Trophoblast cell (in vitro differentiated cells and primary cell): Measurements from ENCODE around the gene GNB2.
"Not testable (repeated sequence)": the region's sequence is repeated elsewhere in the genome, so short reads cannot be mapped to it uniquely, and the experiment has no call there.

Source experiments
- DNase-seq, 2 donors: peaks; one replicate each; pipeline ENCODE4 v3.0.0-alpha.2; 2016
- H2AFZ ChIP-seq: 2 replicates; pipeline ENCODE4 v1.6.1; 2013; ENCODE audit warnings: low read length, moderate library complexity, mild to moderate bottlenecking; ENCODE audit not compliant: insufficient read depth, poor library complexity
- H2AK5ac ChIP-seq: 2 replicates; pipeline ENCODE4 v1.6.1; 2013; ENCODE audit warnings: mild to moderate bottlenecking, low read length
- H2BK120ac ChIP-seq: 2 replicates; pipeline ENCODE4 v1.6.1; 2013; ENCODE audit warnings: low read length, mild to moderate bottlenecking, moderate library complexity; ENCODE audit not compliant: insufficient read depth, poor library complexity
- H2BK12ac ChIP-seq: 2 replicates; pipeline ENCODE4 v1.6.1; 2013; ENCODE audit warnings: mild to moderate bottlenecking, low read length, moderate library complexity
- H2BK5ac ChIP-seq: 2 replicates; pipeline ENCODE4 v1.6.1; 2013; ENCODE audit warnings: low read length, low read depth, moderate library complexity, mild to moderate bottlenecking; ENCODE audit not compliant: poor library complexity
- H3K14ac ChIP-seq: 2 replicates; pipeline ENCODE4 v1.6.1; 2013; ENCODE audit warnings: mild to moderate bottlenecking, low read length
- H3K18ac ChIP-seq: 2 replicates; pipeline ENCODE4 v1.6.1; 2013; ENCODE audit warnings: mild to moderate bottlenecking, low read length
- H3K23ac ChIP-seq: 2 replicates; pipeline ENCODE4 v1.6.1; 2013; ENCODE audit warnings: low read length
- H3K27ac ChIP-seq: 2 replicates; pipeline ENCODE4 v1.5.1; 2013; ENCODE audit warnings: low read depth, mild to moderate bottlenecking, inconsistent platforms, low read length, moderate library complexity
- H3K27me3 ChIP-seq: 2 replicates; pipeline ENCODE4 v1.6.1; 2013; ENCODE audit warnings: inconsistent platforms, mild to moderate bottlenecking, low read length, moderate library complexity; ENCODE audit not compliant: insufficient read depth
- H3K36me3 ChIP-seq, 2 experiments: 1 replicate in 1 of 2; 2 replicates in 1 of 2; pipeline ENCODE4 v1.6.1; 2013; ENCODE audit warnings: low read length in 2 of 2, mild to moderate bottlenecking in 2 of 2, moderate library complexity in 1 of 2; ENCODE audit not compliant: insufficient read depth in 2 of 2, control insufficient read depth in 1 of 2
- H3K4ac ChIP-seq: 2 replicates; pipeline ENCODE4 v1.6.1; 2013; ENCODE audit warnings: low read depth, mild to moderate bottlenecking, low read length, moderate library complexity
- H3K4me1 ChIP-seq, 2 experiments: 1 replicate in 1 of 2; 2 replicates in 1 of 2; pipeline ENCODE4 v1.6.1; 2013; ENCODE audit warnings: low read length in 2 of 2, mild to moderate bottlenecking in 2 of 2, moderate library complexity in 1 of 2; ENCODE audit not compliant: insufficient read depth in 2 of 2, control insufficient read depth in 1 of 2
- H3K4me2 ChIP-seq: 2 replicates; pipeline ENCODE4 v1.6.1; 2013; ENCODE audit warnings: inconsistent platforms, mild to moderate bottlenecking, low read length, moderate library complexity
- H3K4me3 ChIP-seq: 2 replicates; pipeline ENCODE4 v1.5.1; 2013; ENCODE audit warnings: mild to moderate bottlenecking, low read depth, low read length, inconsistent platforms
- H3K79me1 ChIP-seq: one replicate; pipeline ENCODE4 v1.6.1; 2013; ENCODE audit warnings: low read length
- H3K79me2 ChIP-seq: 2 replicates; pipeline ENCODE4 v1.6.1; 2013; ENCODE audit warnings: low read length, mild to moderate bottlenecking; ENCODE audit not compliant: control insufficient read depth, insufficient read depth, poor library complexity
- H3K9ac ChIP-seq: 2 replicates; pipeline ENCODE4 v1.6.1; 2013; ENCODE audit warnings: mild to moderate bottlenecking, low read length
- H3K9me3 ChIP-seq: 2 replicates; pipeline ENCODE4 v1.6.1; 2013; ENCODE audit warnings: low read depth, mild to moderate bottlenecking, control low read depth, inconsistent platforms, low read length; ENCODE audit not compliant: insufficient read depth
- H4K12ac ChIP-seq: 2 replicates; pipeline ENCODE4 v1.6.1; 2013; ENCODE audit warnings: low read depth, mild to moderate bottlenecking, low read length, moderate library complexity
- H4K8ac ChIP-seq: 2 replicates; pipeline ENCODE4 v1.6.1; 2013; ENCODE audit warnings: low read depth, mild to moderate bottlenecking, low read length, moderate library complexity
- H4K91ac ChIP-seq: one replicate; pipeline ENCODE4 v1.6.1; 2013; ENCODE audit warnings: low read depth, mild to moderate bottlenecking, low read length, moderate library complexity
- WGBS: extraction: QIAGEN DNeasy Blood & Tissue Kit; methylation state at CpG from one replicate; pipeline ENCODE4 v1.1.7; 2013; ENCODE audit warnings: missing lambda C conversion rate; ENCODE audit not compliant: insufficient read length, insufficient coverage; ENCODE audit errors: extremely low coverage; 5-methylcytosine and 5-hydroxymethylcytosine counted together

Gene GNB2

GRCh38 chr7:100669106-100669505, 4.4 kb upstream of the GNB2 start:
- not testable (repeated sequence) for H2AK5ac ChIP-seq, H3K9me3 ChIP-seq, H3K4me2 ChIP-seq, H3K23ac ChIP-seq, H2BK12ac ChIP-seq, H3K4ac ChIP-seq, H3K14ac ChIP-seq, H3K4me3 ChIP-seq, H2AFZ ChIP-seq, H4K91ac ChIP-seq, H3K36me3 ChIP-seq, H3K9ac ChIP-seq, H4K8ac ChIP-seq, DNase-seq, H4K12ac ChIP-seq, H3K27ac ChIP-seq, H3K18ac ChIP-seq, H2BK120ac ChIP-seq, H3K27me3 ChIP-seq, H3K4me1 ChIP-seq, H3K79me1 ChIP-seq, H3K79me2 ChIP-seq, H2BK5ac ChIP-seq
- no CpG with 5 or more reads among the region's 12 CpGs for WGBS

DNA sequence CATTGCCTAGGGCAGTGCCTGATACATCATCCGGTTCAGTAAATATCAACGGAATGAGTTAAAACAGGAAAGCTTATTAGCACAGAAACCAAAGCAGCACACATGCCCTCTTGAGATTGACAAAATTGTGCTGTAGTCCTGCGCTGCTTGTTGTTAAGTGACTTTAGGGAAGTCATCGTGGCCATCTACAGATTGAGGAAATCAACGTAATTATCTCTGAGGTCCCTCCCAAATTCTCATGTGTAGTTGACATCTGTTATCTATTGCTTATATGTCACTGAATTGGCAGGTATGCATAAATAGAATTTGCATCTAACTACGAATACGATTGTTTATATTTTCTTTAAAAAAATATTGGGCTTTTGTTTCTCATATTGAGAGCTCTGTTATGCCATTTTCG, 3.5 kb upstream of the GNB2 start:
- no peak overlapping the region for H3K4ac ChIP-seq
- H3K9me3 ChIP-seq: no peaks in the 10 kb centered on the region
- H3K4me1 ChIP-seq: no peaks in the 10 kb centered on the region
- H3K4me3 ChIP-seq: no peak overlapping the region
- H3K9ac ChIP-seq: no peak overlapping the region
- no peak overlapping the region for H4K12ac ChIP-seq
- H3K79me2 ChIP-seq: peaks cover 16% of the 10 kb centered on the region
- H2AFZ ChIP-seq: no peak overlapping the region
- no peak overlapping the region for H2BK120ac ChIP-seq
- no peak overlapping the region for H2BK5ac ChIP-seq
- no CpG with 5 or more reads among the region's 8 CpGs for WGBS
- H3K4me2 ChIP-seq: no peak overlapping the region
- H3K79me1 ChIP-seq: peaks cover 15% of the 10 kb centered on the region
- H4K8ac ChIP-seq: no peak overlapping the region
- H2AK5ac ChIP-seq: no peak overlapping the region
- no peak overlapping the region for H3K23ac ChIP-seq
- H3K27me3 ChIP-seq: no peaks in the 10 kb centered on the region
- no peak overlapping the region for H3K14ac ChIP-seq
- H2BK12ac ChIP-seq: no peak overlapping the region
- H3K18ac ChIP-seq: no peak overlapping the region
- no peak overlapping the region for H3K27ac ChIP-seq
- no peaks in the 10 kb centered on the region for H3K36me3 ChIP-seq
- peak in 1 of 2 donors; percentile 26 for DNase-seq
- H4K91ac ChIP-seq: no peak overlapping the region

GRCh38 chr7:100671353-100672327, 1.9 kb upstream of the GNB2 start:
- Histone ChIP-seq H3K23ac (no peak overlapping the region), H2BK120ac (no peak overlapping the region), H3K4me3 (no peak overlapping the region), H3K4me1 (peaks cover 0 to 4% of the 10 kb centered on the region in 2 experiments), H3K4ac (no peak overlapping the region), H3K9me3 (no peaks in the 10 kb centered on the region), H3K18ac (no peak overlapping the region), H3K14ac (no peak overlapping the region), H3K9ac (no peak overlapping the region), H4K12ac (no peak overlapping the region), H2AK5ac (no peak overlapping the region), H4K8ac (no peak overlapping the region), H2BK12ac (no peak overlapping the region), H2BK5ac (no peak overlapping the region), H3K79me1 (peaks cover 17% of the 10 kb centered on the region), H3K4me2 (no peak overlapping the region), H2AFZ (no peak overlapping the region), H3K79me2 (peaks cover 20% of the 10 kb centered on the region), H3K36me3 (peaks cover 4% of the 10 kb centered on the region in 2 experiments), H4K91ac (no peak overlapping the region), H3K27me3 (no peaks in the 10 kb centered on the region), H3K27ac (no peak overlapping the region)
- DNase-seq: no peak
- WGBS: no CpG with 5 or more reads among the region's 18 CpGs

GRCh38 chr7:100673942-100674410, 436 bp downstream of the GNB2 start:
- H2BK120ac ChIP-seq: peak overlapping the region; percentile 92
- H3K4me3 ChIP-seq: peak overlapping the region; percentile 97
- no peak overlapping the region for H3K23ac ChIP-seq
- H3K14ac ChIP-seq: peak overlapping the region; percentile 99
- H4K91ac ChIP-seq: peak overlapping the region; percentile 95
- H3K4ac ChIP-seq: peak overlapping the region; percentile 99
- peak overlapping the region; percentile 99 for H4K8ac ChIP-seq
- no CpG with 5 or more reads among the region's 34 CpGs for WGBS
- H2AFZ ChIP-seq: peak overlapping the region; percentile 87
- peaks cover 0 to 4% of the 10 kb centered on the region in 2 experiments for H3K4me1 ChIP-seq
- no peaks in the 10 kb centered on the region for H3K27me3 ChIP-seq
- H3K36me3 ChIP-seq: peaks cover 26 to 27% of the 10 kb centered on the region in 2 experiments
- H3K4me2 ChIP-seq: peak overlapping the region; percentile 94
- peak overlapping the region; percentile 61 for H2BK12ac ChIP-seq
- peak overlapping the region; percentile 99 for H3K18ac ChIP-seq
- H2BK5ac ChIP-seq: peak overlapping the region; percentile 97
- H3K27ac ChIP-seq: peak overlapping the region; percentile 84
- H2AK5ac ChIP-seq: peak overlapping the region; percentile 96
- DNase-seq: no peak
- peaks cover 17% of the 10 kb centered on the region for H3K79me1 ChIP-seq
- peak overlapping the region; percentile 97 for H3K9ac ChIP-seq
- peak overlapping the region; percentile 98 for H4K12ac ChIP-seq
- peaks cover 20% of the 10 kb centered on the region for H3K79me2 ChIP-seq
- no peaks in the 10 kb centered on the region for H3K9me3 ChIP-seq
